ENCODE results near the gene UBXN10. TPM values are rescaled to one million over a fixed set of nuclear protein-coding genes. Genes with fewer than 3 reads are reported as not detected.

The UBXN10 gene
- total RNA-seq, 1 donor from 2014 or later: 0.37 TPM

- Histone ChIP-seq H4K20me1 (ENCODE audit: low read depth) (no peaks in the 10 kb centered on the region), H3K27me3 (peaks cover 53% of the 10 kb centered on the region), H3F3A (ENCODE audit: low read depth) (peaks cover 4% of the 10 kb centered on the region), H3K36me3 (no peaks in the 10 kb centered on the region), H3K9ac (no peak overlapping the region), H3K9me3 (ENCODE audit: low read depth) (no peaks in the 10 kb centered on the region), H3K4me2 (no peak overlapping the region), H2AFZ (replicated peaks) (no peak overlapping the region), H3K27ac (no peak overlapping the region), H3K79me2 (ENCODE audit: low read depth) (no peaks in the 10 kb centered on the region), H3K4me3 (no peak overlapping the region), H3K4me1 (no peaks in the 10 kb centered on the region)
- no peak overlapping the region for H3K27ac Mint-ChIP-seq
- H3K4me3 Mint-ChIP-seq: no peak overlapping the region
- no peaks in the 10 kb centered on the region for H3K9me3 Mint-ChIP-seq
- DNase-seq (ENCODE audit: low spot score): no peak
- H3K4me1 Mint-ChIP-seq: peaks cover 28% of the 10 kb centered on the region
- peaks cover 7% of the 10 kb centered on the region for H3K27me3 Mint-ChIP-seq (ENCODE audit: insufficient read depth, low read depth)
- TF ChIP-seq EZH2 (IDR thresholded peaks at IDR 0.05): no peak
- peaks cover 3% of the 10 kb centered on the region for H3K36me3 Mint-ChIP-seq
These were observed 2.5 kb downstream of the UBXN10 start for GRCh38 chr1:20188455-20188817.

GRCh38 chr1:20189664-20190063 is 3.8 kb downstream of the UBXN10 start:
- peaks cover 26% of the 10 kb centered on the region for H3K4me1 Mint-ChIP-seq
- Histone ChIP-seq H3K79me2 (ENCODE audit: low read depth) (no peaks in the 10 kb centered on the region), H3K4me1 (no peaks in the 10 kb centered on the region), H2AFZ (replicated peaks) (no peak overlapping the region), H3K4me2 (no peak overlapping the region), H3K9me3 (ENCODE audit: low read depth) (no peaks in the 10 kb centered on the region), H3K36me3 (no peaks in the 10 kb centered on the region), H3F3A (ENCODE audit: low read depth) (peaks cover 4% of the 10 kb centered on the region), H4K20me1 (ENCODE audit: low read depth) (no peaks in the 10 kb centered on the region), H3K27me3 (peaks cover 45% of the 10 kb centered on the region), H3K27ac (no peak overlapping the region), H3K4me3 (no peak overlapping the region), H3K9ac (no peak overlapping the region)
- peaks cover 5% of the 10 kb centered on the region for H3K27me3 Mint-ChIP-seq (ENCODE audit: insufficient read depth, low read depth)
- H3K4me3 Mint-ChIP-seq: no peak overlapping the region
- no peak for DNase-seq (ENCODE audit: low spot score)
- no peak overlapping the region for H3K27ac Mint-ChIP-seq
- TF ChIP-seq EZH2phosphoT487 (IDR thresholded peaks at IDR 0.05): no peak
- no peak for TF ChIP-seq EZH2 (IDR thresholded peaks at IDR 0.05)
- no peak for TF ChIP-seq CTCF (IDR thresholded peaks at IDR 0.05)
- peaks cover 3% of the 10 kb centered on the region for H3K36me3 Mint-ChIP-seq
- H3K9me3 Mint-ChIP-seq: no peaks in the 10 kb centered on the region

GRCh38 chr1:20190256-20191160 is 4.6 kb downstream of the UBXN10 start:
- TF ChIP-seq EZH2 (IDR thresholded peaks at IDR 0.05) (no peak), CTCF (IDR thresholded peaks at IDR 0.05) (no peak), EZH2phosphoT487 (IDR thresholded peaks at IDR 0.05) (no peak)
- Histone ChIP-seq H3K27me3 (peaks cover 37% of the 10 kb centered on the region), H3K36me3 (no peaks in the 10 kb centered on the region), H3K9ac (no peak overlapping the region), H3F3A (ENCODE audit: low read depth) (peaks cover 2% of the 10 kb centered on the region), H3K4me1 (no peaks in the 10 kb centered on the region), H2AFZ (replicated peaks) (no peak overlapping the region), H3K4me3 (no peak overlapping the region), H3K27ac (no peak overlapping the region), H3K79me2 (ENCODE audit: low read depth) (no peaks in the 10 kb centered on the region), H4K20me1 (ENCODE audit: low read depth) (no peaks in the 10 kb centered on the region), H3K9me3 (ENCODE audit: low read depth) (no peaks in the 10 kb centered on the region), H3K4me2 (no peak overlapping the region)
- Mint-ChIP-seq H3K27ac (no peak overlapping the region), H3K36me3 (peaks cover 3% of the 10 kb centered on the region), H3K27me3 (ENCODE audit: insufficient read depth, low read depth) (peaks cover 2% of the 10 kb centered on the region), H3K4me3 (no peak overlapping the region), H3K4me1 (peaks cover 19% of the 10 kb centered on the region), H3K9me3 (no peaks in the 10 kb centered on the region)
- DNase-seq (ENCODE audit: low spot score): no peak

- no peaks in the 10 kb centered on the region for H3K9me3 Mint-ChIP-seq
- H3K36me3 Mint-ChIP-seq: peaks cover 3% of the 10 kb centered on the region
- H3K4me1 Mint-ChIP-seq: peaks cover 17% of the 10 kb centered on the region
- H3K27me3 Mint-ChIP-seq (ENCODE audit: insufficient read depth, low read depth): peaks cover 4% of the 10 kb centered on the region
- no peaks in the 10 kb centered on the region for H3K9me3 ChIP-seq (ENCODE audit: low read depth)
- no peak overlapping the region for H2AFZ ChIP-seq (replicated peaks)
- no peaks in the 10 kb centered on the region for H4K20me1 ChIP-seq (ENCODE audit: low read depth)
- H3K4me1 ChIP-seq: no peaks in the 10 kb centered on the region
- DNase-seq (ENCODE audit: low spot score): no peak
- H3K27ac Mint-ChIP-seq: no peak overlapping the region
- H3K4me2 ChIP-seq: no peak overlapping the region
- TF ChIP-seq EZH2phosphoT487 (IDR thresholded peaks at IDR 0.05) (no peak), CTCF (IDR thresholded peaks at IDR 0.05) (no peak), EZH2 (IDR thresholded peaks at IDR 0.05) (no peak)
- no peaks in the 10 kb centered on the region for H3K36me3 ChIP-seq
- no peak overlapping the region for H3K4me3 Mint-ChIP-seq
- H3K9ac ChIP-seq: no peak overlapping the region
- peaks cover 30% of the 10 kb centered on the region for H3K27me3 ChIP-seq
- no peaks in the 10 kb centered on the region for H3K79me2 ChIP-seq (ENCODE audit: low read depth)
- H3K27ac ChIP-seq: no peak overlapping the region
- no peak overlapping the region for H3K4me3 ChIP-seq
- no peaks in the 10 kb centered on the region for H3F3A ChIP-seq (ENCODE audit: low read depth)
These were observed 5.5 kb downstream of the UBXN10 start for GRCh38 chr1:20191266-20191825.

Measured in neural progenitor cell (in vitro differentiated cells).